Uterus (tissue), 2 donors: ENCODE data around the gene FAM171A2.

Source experiments
- CTCF ChIP-seq, 4 experiments: fragments of 200-600 bp in 2 of 4; fragments of 450-650 bp in 2 of 4; sonication (generic) in 2 of 4; IDR thresholded peaks; one replicate each; pipeline ENCODE4 v1.5.1; 2016 to 2019; ENCODE audit warnings: antibody characterized with exemption in 4 of 4, mild to moderate bottlenecking in 2 of 4, moderate library complexity in 1 of 4
- POLR2A ChIP-seq, 2 donors: fragments of 450-650 bp; IDR thresholded peaks; one replicate each; pipeline ENCODE4 v1.6.1; 2016; ENCODE audit warnings: antibody characterized with exemption in 2 of 2, mild to moderate bottlenecking in 1 of 2, moderate library complexity in 1 of 2

- TF ChIP-seq CTCF (IDR thresholded peaks at IDR 0.05) = no peak
- no peak for TF ChIP-seq POLR2A (IDR thresholded peaks at IDR 0.05)
Observed at GRCh38 chr17:44374306-44375195, 10.9 kb upstream of the FAM171A2 start.
